ENCODE measurements around the gene LIPA.
A peak's percentile ranks its signal among the peaks of the same experiment; 100 is the strongest.
"Not testable (repeated sequence)": the region's sequence is repeated elsewhere in the genome, so short reads cannot be mapped to it uniquely, and the experiment has no call there.

LIPA gene

DNA sequence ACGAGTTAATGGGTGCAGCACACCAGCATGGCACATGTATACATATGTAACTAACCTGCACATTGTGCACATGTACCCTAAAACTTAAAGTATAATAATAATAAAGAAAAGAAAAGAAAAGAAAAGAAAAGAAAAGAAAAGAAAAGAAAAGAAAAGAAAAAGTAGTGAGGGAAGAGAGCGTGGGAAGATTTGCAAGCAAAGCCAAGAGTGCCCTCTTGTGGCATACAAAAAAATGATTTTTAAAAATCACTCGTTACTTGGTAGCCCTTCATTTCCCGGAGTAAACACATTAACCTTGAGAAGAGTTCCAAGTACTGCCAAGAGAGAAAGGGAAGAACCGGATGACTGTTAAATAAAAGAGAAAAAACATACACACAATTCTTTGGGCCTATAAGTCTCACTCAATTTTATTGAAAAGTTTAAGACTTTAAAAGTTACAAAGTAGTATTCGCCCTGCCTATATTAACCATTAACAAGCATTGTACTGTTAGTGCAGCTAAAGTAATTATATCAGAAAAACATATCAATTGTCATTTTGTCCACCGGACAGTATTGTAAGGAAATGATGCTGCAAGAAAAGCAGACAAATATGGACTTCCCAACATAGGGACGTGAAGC, 38.3 kb downstream of the LIPA start:
- peak; percentile 16 for DNase-seq (ENCODE audit: low spot score)
- FAIRE-seq, result peak; percentile 72

DNA sequence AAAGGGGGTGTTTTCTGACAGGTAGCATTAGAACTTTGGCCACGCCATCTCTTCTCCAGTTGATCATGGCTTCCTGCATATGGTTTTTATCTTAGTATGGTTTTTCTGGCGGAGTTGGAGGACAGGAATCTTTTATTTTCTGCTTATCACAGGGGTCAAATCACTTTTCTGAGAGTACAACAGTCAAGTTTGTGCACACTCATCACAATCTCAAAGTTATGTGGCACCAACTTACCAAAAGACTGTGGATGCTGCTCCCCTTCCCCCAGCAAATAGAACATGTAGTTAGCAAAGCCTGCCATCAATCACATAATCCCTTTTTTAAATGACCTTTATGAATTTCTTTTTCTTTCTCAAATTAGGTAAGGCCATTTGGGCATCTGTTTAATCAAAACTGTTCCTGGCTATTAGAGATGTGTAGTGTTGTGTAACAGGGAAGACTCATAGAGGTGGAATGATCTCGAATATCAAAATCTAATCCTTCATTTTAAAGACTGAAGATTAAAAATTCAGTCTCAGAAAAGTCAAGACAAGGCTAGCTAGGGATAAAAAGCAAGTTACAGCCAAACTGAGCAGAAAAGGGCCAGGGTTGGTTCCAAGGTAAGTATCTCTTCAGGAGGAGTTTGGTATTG, 40.7 kb downstream of the LIPA start:
- no peak for DNase-seq (ENCODE audit: low spot score)

DNA sequence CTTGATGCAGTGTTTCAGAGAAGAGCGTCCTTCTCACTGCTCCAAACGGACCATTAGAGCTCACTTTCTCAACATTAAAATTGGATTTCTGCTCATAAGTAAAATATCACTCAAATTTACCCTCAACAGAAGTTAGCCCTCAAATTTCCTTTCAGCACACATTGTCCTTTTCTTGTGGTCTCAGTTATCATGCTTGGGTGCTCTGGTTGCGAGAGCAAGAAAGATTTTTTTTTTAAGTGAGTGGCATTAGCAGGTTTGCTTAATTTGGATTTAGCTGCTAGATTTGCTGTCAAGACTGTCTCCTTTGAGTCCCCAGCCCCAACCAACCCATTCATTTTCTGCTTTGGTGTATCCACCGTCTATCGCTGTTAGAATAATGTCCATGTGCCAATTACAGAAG, 41.9 kb downstream of the LIPA start:
- DNase-seq (ENCODE audit: low spot score), result no peak
- no peak for FAIRE-seq

More for the DNA sequence above, 40.7 kb downstream of the LIPA start:
- FAIRE-seq, result no peak

DNA sequence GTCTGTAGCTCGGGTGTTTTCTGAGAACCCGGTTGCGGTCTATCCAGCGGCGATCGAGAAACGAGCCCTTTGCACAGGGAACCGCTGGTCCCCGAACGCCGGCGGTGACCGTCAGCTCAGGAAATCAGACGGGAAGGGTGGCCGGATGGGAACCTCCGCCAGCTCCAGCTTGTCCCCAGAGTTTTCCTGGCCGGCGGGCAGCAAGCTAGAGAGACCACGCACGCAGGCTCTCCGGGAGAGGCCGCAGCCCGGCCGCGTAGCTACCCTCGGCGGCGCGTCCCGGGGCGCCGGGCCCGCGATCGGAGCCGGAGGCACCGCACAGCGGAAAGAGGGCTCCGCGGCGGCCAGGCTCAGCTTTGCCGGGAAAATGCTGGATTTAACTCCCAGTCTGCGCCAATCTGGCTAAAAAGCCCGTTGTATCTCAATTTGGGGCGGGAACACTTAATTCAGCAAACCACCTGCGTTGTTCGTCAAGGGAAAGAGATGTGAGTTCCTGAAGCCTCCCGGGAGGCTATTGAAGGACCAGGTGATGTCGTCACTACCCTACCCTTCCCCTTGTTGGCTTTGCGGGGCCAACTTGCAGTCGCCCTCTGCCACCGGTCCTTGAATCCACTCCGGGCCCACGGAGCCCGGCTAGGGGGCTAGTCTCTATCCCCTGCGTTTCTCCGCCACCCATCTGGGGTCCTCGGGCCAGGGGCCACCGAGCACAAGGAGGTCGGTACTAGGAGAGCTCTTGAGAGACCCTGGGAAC, 43.6 kb downstream of the LIPA start:
- DNase-seq (ENCODE audit: low spot score), result no peak
- no peak for FAIRE-seq

DNA sequence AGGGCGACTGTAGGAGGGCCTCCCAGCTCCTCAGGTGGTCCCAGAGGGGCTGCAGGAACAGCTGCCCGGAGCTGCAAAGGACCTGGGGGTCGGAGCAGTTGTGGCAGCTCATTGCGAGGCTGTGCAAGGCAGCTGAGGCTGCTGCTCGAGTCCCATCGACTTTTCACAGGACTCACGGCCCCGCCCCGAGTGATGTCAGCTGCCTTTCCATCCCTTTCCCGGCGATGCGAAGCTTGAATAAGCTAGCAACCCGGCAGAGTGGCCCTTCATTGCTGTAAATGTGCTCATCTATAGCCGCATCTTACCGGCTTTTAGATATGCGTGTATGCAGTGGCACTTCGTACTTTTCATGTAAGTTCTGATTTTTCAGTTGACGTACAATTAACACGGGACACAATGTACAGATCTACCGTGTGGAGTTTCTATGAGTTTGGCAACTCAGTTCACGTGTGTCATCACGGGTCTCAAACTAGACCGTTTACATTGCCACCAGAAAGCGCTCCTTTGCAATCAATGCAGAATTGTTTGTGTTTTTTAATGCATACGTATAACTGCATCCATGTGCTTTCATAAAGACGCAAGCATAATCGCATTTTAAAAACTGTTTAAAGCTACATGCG, 44.3 kb downstream of the LIPA start, which contains the start of gene CH25H:
CH25H (minus strand) TSS at position 137 of the 620 bp plus-strand sequence; CDS start at position 112, 25 bp downstream.
- FAIRE-seq, result no peak

DNA sequence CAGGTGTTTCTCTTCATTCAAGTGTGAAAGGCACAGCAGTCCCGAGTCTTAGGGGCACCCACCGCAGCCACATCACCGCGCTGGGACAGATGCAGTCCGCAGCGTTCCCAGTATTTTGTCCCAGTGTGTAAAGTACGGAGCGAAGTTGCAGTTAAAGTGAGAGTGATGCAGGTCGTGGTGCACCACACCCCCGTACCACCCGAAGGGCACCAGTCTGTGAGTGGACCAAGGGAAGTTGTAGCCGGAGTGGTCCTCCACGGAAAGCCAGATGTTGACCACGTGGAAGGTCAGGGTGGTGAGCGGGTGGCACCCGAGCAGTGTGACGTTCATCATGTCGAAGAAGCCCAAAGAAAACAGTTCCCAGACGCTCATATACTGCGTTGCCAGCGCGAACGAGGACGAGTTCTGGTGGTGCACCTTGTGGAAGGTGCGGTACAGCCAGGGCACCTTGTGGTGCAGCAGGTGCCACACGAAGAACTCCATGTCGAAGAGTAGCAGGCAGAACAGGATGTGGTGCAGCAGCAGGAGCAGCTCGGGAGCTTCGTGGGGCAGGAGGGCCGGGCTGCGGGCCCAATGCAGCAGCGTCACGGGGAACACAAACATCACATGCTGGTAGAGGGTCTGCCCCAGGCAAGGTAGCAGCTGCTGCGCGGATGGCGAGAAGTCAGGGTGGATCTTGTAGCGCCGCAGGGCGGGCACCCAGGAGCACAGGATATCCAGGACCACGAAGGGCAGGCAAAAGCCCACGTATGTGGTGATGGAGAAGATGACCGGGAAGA, 45.0 kb downstream of the LIPA start:
- FAIRE-seq (no peak), DNase-seq (ENCODE audit: low spot score) (no peak)

More for the DNA sequence above, 44.3 kb downstream of the LIPA start, which contains the start of gene CH25H:
- no peak for DNase-seq (ENCODE audit: low spot score)

DNA sequence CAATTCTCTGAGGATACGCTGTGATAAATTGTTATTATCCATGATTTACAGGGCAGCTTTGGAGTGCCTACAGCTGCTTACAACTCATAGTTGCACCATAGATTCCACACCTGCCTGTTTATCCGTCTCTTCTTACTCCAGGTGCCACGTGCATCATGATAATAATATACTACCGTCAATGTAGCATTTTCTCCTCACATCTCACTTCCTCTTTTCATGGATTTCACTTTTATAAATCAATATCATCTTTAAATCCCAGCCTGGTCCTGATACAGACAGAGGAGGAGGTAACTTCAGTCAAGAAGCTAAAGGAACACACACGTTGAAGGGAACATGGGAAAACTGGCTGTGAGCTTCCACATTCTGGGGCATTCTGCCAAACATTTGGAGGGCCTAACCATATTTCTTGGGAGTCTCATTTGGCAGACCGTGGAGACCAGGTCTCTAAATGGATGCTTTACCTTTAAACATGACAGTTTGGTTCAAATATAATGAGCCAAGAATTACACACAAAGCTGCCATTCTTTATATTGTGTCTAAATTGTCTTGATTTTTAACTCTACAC, 46.9 kb downstream of the LIPA start:
- FAIRE-seq (no peak), DNase-seq (ENCODE audit: low spot score) (no peak)

DNA sequence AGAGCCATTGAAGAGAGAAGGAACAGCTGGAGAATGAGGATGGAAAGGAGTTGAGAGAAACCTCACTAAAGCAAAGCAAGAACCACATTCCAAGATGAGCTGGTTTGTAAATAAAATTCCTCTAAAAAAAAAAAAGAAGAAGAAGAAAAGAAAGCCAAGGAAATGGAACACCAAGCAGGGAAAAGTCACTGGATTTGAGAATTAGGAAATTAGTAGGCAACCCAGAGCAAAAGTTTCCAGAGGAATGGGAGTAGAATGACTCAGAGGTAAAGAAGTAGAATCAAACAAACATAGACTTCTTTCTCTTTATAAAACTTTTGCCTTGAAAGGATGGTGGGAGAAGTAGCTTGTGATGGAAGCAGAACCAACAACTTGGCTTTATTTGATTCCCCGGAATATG, 48.3 kb downstream of the LIPA start:
- DNase-seq (ENCODE audit: low spot score) (no peak), FAIRE-seq (no peak)

DNA sequence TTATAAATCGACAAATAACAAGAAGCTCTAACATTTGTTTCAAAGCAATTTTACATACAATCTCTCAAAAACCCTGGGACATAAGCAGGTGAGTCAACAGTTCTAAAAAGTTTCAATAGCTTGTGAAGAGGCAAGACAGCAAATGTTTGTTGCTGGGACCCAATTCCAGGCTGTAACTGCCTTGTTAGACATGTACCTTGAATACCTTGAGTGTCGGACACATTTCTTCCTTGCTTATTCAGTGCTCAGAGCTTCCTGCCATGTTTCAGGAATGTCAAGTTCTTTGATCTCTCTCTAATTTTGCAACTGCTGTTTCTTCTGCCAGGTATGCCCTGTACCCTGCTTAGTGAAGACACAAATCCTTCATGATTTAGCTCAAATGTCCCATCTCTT, 49.5 kb downstream of the LIPA start:
- FAIRE-seq, result no peak
- no peak for DNase-seq (ENCODE audit: low spot score)

DNA sequence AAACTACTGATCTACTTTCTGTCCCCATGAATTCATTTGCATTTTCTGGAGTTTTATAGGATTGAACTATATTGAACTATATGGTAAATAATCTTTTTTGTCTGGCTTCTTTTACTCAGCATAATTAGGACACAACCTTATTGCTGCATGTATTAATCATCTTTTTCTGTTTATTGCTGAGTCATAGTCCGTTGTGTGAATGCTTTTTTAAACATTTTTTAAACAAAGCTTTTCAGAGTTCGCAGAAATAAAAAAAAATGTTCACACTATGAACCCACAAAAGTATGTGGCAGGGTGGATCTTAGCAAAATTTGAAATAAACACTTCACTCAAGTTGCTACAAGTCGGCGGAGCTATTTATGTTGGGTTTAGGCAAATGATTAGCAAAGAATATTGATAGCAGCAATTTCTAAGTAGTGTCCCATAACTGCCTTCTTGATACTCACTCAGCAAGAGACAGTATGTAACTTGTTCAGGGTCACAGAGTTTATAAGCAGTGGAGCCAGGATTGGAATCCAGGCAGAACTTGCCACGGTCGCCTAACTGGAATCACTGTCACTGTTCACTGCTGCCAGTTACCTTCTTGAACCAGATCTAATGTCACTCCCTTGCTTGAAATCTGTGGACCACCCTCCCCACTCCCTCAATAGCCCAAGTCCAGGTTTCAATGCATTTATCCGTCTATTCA, 50.1 kb downstream of the LIPA start:
- DNase-seq (ENCODE audit: low spot score), result no peak
- no peak for FAIRE-seq

DNA sequence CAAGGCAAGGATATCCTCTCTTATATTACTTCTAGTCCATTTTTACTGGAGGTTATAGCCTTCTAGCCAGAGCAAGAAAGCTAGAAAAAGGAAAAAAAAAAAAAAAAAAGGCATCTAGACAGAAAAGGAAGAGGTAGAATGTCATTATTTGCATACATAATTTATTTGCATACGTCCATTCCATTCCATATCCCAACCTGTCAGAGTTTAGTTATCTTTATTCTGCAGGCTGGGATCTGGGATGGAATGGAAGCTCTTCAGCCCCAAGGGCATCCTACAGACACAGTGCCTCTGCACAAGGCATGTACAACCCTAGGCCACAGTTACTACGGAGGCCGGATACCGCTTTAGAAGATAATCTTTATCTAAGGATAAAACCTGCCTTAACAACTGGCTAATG, 54.1 kb downstream of the LIPA start:
- FAIRE-seq, result no peak
- DNase-seq (ENCODE audit: low spot score), result no peak

DNA sequence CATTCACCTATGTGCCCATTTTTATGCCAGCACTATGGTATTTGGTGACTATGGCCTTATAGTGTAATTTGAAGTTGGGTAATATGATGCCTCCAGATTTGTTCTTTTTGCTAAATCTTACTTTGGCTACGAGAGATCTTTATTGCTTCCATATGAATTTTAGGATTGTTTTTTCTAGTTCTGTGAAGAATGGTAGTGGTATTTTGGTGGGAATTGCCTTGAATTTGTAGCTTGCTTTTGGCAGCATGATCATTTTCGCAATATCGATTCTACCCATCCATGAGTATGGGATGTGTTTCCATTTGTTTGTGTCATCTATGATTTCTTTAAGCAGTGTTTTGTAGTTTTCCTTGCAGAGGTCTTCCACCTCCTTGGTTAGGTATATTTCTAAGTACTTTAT, 60.3 kb downstream of the LIPA start:
- FAIRE-seq; DNase-seq (ENCODE audit: low spot score): not testable (repeated sequence)

DNA sequence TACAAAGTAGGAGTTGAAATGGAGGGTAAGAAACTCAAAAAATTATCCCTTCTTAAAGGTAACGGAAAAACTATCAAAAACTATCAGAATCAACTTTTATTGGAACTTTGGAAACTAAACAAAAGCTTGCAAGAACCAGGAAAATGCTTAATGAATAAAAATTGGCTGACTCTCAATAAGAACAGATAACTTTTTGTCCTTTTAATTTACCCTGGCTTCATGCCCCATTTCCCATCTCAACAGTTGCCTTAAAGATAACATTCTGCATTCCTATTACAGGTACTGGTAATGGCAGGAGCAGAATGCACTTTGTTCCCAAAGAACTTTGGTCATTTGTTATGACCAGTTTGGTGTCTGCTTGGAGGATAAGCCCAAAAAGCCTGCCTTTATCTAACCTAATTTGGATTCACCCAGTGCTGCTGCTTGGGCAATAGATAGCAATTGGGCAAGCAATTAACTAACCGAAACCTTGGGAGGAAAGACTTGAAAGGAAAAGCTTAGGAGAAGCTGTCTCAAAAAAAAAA, 62.3 kb downstream of the LIPA start:
- no peak for DNase-seq (ENCODE audit: low spot score)
- no peak for FAIRE-seq

DNA sequence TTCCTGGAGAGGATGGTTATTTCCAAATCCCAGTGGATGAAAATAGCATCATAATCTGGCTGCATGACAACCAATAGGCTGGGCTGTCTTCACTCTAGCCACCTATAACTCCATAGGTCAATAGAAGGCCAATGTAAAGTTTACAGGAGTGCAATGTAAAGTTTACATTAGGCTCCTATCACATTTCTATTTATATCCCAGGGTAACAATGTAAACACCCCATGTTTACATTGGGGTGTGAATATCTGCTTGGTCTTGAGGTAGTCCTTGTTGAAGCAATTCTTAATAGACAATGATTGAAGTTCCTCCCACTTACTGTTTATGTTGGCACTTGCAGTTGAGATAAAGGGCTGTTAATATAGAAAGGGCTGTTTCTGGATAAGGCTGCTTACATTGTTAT, 65.9 kb downstream of the LIPA start:
- DNase-seq (ENCODE audit: low spot score), result no peak
- FAIRE-seq, result no peak

DNA sequence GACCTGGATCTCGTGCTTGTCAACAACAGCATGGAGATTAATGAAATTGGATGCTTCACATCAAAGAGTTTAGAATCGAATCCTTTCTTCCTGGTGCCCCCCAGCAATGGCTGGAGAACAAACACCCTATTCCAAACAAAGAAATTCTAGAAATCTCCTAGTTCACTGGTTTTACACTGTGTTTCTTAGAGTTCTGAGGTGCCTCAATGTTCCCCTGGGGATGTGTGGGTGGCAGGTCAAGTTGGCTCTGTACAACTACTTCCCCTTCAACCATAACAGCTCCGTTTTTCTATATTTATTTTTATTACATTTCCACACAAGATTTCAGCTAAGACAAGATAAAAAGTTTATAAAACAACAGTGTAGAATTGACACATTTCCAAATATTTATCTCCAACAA, 66.9 kb downstream of the LIPA start:
- DNase-seq (ENCODE audit: low spot score), result no peak
- FAIRE-seq, result no peak

DNA sequence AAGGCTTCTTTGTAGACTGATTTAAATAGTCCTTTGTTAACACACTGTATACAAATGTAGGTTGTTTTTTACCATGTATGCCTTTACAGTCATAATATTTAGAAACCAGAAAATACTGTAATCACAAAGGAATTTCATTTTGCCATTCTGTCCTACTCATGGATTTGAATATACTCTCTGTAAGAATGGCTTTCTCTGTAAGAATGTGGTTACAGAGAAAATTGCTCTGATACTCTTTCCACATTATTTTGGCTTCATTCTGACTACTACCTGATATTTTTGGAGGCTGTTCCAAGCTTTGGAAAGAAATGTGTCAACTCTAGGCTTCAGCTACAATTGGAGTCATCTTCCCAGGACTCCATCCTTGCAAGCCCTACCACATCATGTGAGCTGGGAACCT, 68.0 kb downstream of the LIPA start:
- FAIRE-seq (no peak), DNase-seq (ENCODE audit: low spot score) (no peak)

DNA sequence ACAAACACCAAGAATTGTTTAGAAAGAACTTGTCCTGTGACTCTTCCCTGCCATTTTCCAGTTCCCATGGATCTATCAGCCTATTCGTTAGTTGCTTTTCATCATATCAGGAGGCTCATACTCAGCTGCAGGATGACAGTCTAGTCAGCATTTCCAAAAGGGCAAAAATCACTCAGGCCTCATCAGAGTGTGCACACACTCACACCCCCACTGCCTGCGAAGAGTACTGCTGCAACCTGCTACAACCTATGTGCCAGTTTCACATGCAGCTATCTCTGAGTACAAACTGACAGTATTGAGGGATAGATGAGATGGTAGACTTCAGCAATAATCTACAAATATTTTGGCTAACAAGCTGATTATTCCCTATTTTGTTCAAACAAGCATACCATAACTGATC, 68.7 kb downstream of the LIPA start:
- no peak for DNase-seq (ENCODE audit: low spot score)
- FAIRE-seq, result no peak

DNA sequence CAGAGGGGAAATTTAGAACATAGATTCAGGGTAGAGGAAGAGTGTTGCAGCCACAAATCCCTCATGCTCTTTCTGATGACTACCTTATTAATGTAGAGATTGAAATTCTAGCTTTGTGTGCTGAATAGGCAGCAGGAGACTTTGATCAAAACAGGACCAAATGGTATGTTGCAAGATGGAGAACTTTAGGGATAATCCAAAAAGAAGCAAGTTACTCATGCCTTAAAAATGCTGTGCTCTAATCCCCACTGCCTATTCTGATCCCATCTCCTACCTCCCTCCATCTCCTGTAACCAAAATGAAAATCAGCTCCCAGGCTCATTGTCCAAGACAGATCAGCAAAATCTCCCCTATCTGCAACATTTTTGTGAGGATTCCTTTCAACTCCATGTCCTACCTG, 75.8 kb downstream of the LIPA start:
- FAIRE-seq, result no peak
- DNase-seq (ENCODE audit: low spot score), result no peak

DNA sequence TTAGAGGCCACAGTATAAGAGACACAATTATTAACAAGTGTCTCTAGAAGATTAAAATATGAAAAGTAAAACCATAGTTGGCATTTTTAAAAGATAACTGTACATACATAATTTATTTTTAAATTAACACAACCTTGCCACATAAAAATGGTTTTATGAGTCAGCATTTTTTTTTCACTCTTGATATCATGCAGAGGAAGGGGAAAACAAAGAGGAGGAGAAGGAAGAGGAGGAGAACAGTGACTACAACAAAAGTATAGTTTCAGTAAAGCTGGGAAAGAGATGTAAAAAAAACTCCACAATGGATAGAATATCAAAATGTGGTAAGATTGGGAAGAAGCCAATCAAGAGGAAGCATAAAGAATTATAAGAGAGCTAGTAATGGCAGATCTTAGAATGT, 78.5 kb downstream of the LIPA start:
- FAIRE-seq, result no peak
- no peak for DNase-seq (ENCODE audit: low spot score)

DNA sequence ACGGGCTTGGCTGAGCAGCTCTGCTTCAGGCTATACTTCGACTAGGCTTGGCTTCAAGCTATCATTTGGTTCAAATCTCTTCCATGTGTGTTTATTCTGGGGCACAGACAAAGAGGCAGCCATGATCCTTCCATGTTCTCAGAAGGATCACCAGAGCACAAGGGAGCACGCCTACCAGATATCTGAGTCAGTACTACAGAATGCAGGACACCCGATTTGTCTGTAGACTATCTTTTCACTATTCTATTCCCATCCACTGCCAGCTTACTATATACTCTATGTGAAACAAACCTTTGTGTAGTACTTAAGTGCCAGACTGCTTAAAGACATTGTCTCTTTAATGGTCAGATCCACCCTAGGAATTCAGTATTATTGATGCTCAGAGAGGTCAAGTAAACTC, 79.6 kb downstream of the LIPA start:
- FAIRE-seq (no peak), DNase-seq (ENCODE audit: low spot score) (no peak)
